GM19397 (cell line): ENCODE results near the gene GGT6.

Source experiments
- ATAC-seq: cut with Tn5 transposase; IDR thresholded peaks from one replicate; pipeline ENCODE4 v1.9.1; 2021; ENCODE audit warnings: mild to moderate bottlenecking, moderate library complexity; ENCODE audit not compliant: unreplicated experiment

Gene GGT6

GRCh38 chr17:4540224-4540651 is 20.1 kb downstream of the GGT6 start:
- no peak for ATAC-seq

- no peak for ATAC-seq
These were observed 20.7 kb downstream of the GGT6 start for GRCh38 chr17:4539576-4540223.

GRCh38 chr17:4539025-4539424 is 21.4 kb downstream of the GGT6 start:
- ATAC-seq: no peak

- ATAC-seq: no peak
These were observed 22.0 kb downstream of the GGT6 start for GRCh38 chr17:4538236-4539002.

GRCh38 chr17:4537451-4538235 is 22.7 kb downstream of the GGT6 start:
- ATAC-seq: no peak

- no peak for ATAC-seq
These were observed 23.5 kb downstream of the GGT6 start for GRCh38 chr17:4536742-4537411.

- no peak for ATAC-seq
These were observed 24.1 kb downstream of the GGT6 start for GRCh38 chr17:4536259-4536741.

- ATAC-seq: no peak
These were observed 24.6 kb downstream of the GGT6 start for GRCh38 chr17:4535667-4536258.

- no peak for ATAC-seq
These were observed 25.3 kb downstream of the GGT6 start for GRCh38 chr17:4534928-4535666.

- no peak for ATAC-seq
These were observed 25.9 kb downstream of the GGT6 start for GRCh38 chr17:4534515-4534914.

GRCh38 chr17:4533523-4534504 is 26.6 kb downstream of the GGT6 start:
- no peak for ATAC-seq

- no peak for ATAC-seq
These were observed 27.4 kb downstream of the GGT6 start for GRCh38 chr17:4532860-4533522.

GRCh38 chr17:4531988-4532736 is 28.2 kb downstream of the GGT6 start:
- no peak for ATAC-seq

- ATAC-seq: no peak
These were observed 29.3 kb downstream of the GGT6 start for GRCh38 chr17:4530799-4531730.

- no peak for ATAC-seq
These were observed 30.7 kb downstream of the GGT6 start for GRCh38 chr17:4529533-4530152.

GRCh38 chr17:4527566-4528125 is 32.7 kb downstream of the GGT6 start:
- ATAC-seq: no peak
